Left ventricle myocardium inferior (tissue), 1 donor: Measurements from ENCODE around the gene LONRF3. TPM values are rescaled to one million over a fixed set of nuclear protein-coding genes. Genes with fewer than 3 reads are reported as not detected.
A peak's percentile ranks its signal among the peaks of the same experiment; 100 is the strongest.
"Not testable (repeated sequence)": the region's sequence is repeated elsewhere in the genome, so short reads cannot be mapped to it uniquely, and the experiment has no call there.

ENCODE experiments used
- DNase-seq: peaks from one replicate; pipeline ENCODE4 v3.0.0-alpha.2; 2020
- H3K27ac ChIP-seq: fragments of 200-600 bp; replicated peaks from 2 replicates; pipeline ENCODE4 v1.8.0; 2021
- H3K27me3 ChIP-seq: fragments of 200-600 bp; 2 replicates; pipeline ENCODE4 v1.8.0; 2021; ENCODE audit warnings: low read depth
- H3K36me3 ChIP-seq: fragments of 200-600 bp; 2 replicates; pipeline ENCODE4 v1.8.0; 2021
- H3K4me1 ChIP-seq: fragments of 200-600 bp; 2 replicates; pipeline ENCODE4 v1.8.0; 2021
- H3K4me3 ChIP-seq: fragments of 200-600 bp; 2 replicates; pipeline ENCODE4 v1.8.0; 2021; ENCODE audit warnings: mild to moderate bottlenecking, moderate library complexity
- H3K9me3 ChIP-seq: fragments of 200-600 bp; replicated peaks from 2 replicates; pipeline ENCODE4 v1.8.0; 2021
- CTCF ChIP-seq: fragments of 200-600 bp; IDR thresholded peaks from 2 replicates; pipeline ENCODE4 v1.8.0; 2021; ENCODE audit warnings: antibody characterized with exemption, mild to moderate bottlenecking, borderline replicate concordance
- intact Hi-C: fragments of 100-400 bp; cut with micrococcal nuclease; formaldehyde crosslinking; loops from one replicate; pipeline ENCODE4 v1.11.0; 2022
- total RNA-seq: library from RNA; stranded (reverse); fragmentation: NEBNext Ultra II Directional; extraction: Animal tissue kit (Norgen Biotek cat#: 25700); gene quantifications from one replicate; pipeline ENCODE4 v1.2.1, GENCODE V29; 2021
- donor health status: DM: no; HTN: yes; CAD: no; lungs with severe emphysema.

The LONRF3 gene
- total RNA-seq, 1 donor from 2014 or later = 0.93 TPM

- no peaks in the 10 kb centered on the region for H3K27me3 ChIP-seq
- H3K4me3 ChIP-seq = no peak overlapping the region
- no peak for DNase-seq
- no peak overlapping the region for H3K27ac ChIP-seq
- H3K36me3 ChIP-seq = peaks cover 20% of the 10 kb centered on the region
- peaks cover 5% of the 10 kb centered on the region for H3K4me1 ChIP-seq
- intact Hi-C loops = no loop called here
- TF ChIP-seq CTCF = no peak
- no peaks in the 10 kb centered on the region for H3K9me3 ChIP-seq
Measured at GRCh38 chrX:119013164-119013563, 38.7 kb downstream of the LONRF3 start.

GRCh38 chrX:119015407-119016237, 41.2 kb downstream of the LONRF3 start:
- Histone ChIP-seq H3K4me1 (peaks cover 5% of the 10 kb centered on the region), H3K9me3 (no peaks in the 10 kb centered on the region), H3K36me3 (peaks cover 8% of the 10 kb centered on the region), H3K27me3 (no peaks in the 10 kb centered on the region), H3K27ac (no peak overlapping the region), H3K4me3 (no peak overlapping the region)
- peak; percentile 49 for DNase-seq
- intact Hi-C loops = no loop called here
- no peak for TF ChIP-seq CTCF

- H3K4me3 ChIP-seq = no peak overlapping the region
- no peaks in the 10 kb centered on the region for H3K9me3 ChIP-seq
- intact Hi-C loops = no loop called here
- no peaks in the 10 kb centered on the region for H3K27me3 ChIP-seq
- H3K27ac ChIP-seq = no peak overlapping the region
- no peak for TF ChIP-seq CTCF
- H3K36me3 ChIP-seq = peaks cover 8% of the 10 kb centered on the region
- H3K4me1 ChIP-seq = peaks cover 5% of the 10 kb centered on the region
- no peak for DNase-seq
Measured at GRCh38 chrX:119017077-119017476, 42.7 kb downstream of the LONRF3 start.

- Histone ChIP-seq H3K9me3 (no peaks in the 10 kb centered on the region), H3K27me3 (no peaks in the 10 kb centered on the region), H3K4me1 (no peaks in the 10 kb centered on the region), H3K27ac (no peak overlapping the region), H3K36me3 (no peaks in the 10 kb centered on the region), H3K4me3 (no peak overlapping the region)
- TF ChIP-seq CTCF = no peak
- DNase-seq = no peak
- intact Hi-C loops = no loop called here
Measured at GRCh38 chrX:119025900-119026299, 51.5 kb downstream of the LONRF3 start.

GRCh38 chrX:119026344-119026743, 51.9 kb downstream of the LONRF3 start:
- H3K36me3 ChIP-seq, H3K27ac ChIP-seq, H3K4me3 ChIP-seq, intact Hi-C loops, H3K9me3 ChIP-seq, H3K4me1 ChIP-seq, H3K27me3 ChIP-seq, DNase-seq: not testable (repeated sequence)

- intact Hi-C loops, DNase-seq, H3K36me3 ChIP-seq, H3K9me3 ChIP-seq, H3K27me3 ChIP-seq, H3K4me3 ChIP-seq, H3K4me1 ChIP-seq: not testable (repeated sequence)
- peak overlapping the region; percentile 27 for H3K27ac ChIP-seq
Measured at GRCh38 chrX:119027960-119028732, 53.7 kb downstream of the LONRF3 start.
